HG03103 (cell line): ENCODE data around the gene SLC12A9.
"Not testable (repeated sequence)": the region's sequence is repeated elsewhere in the genome, so short reads cannot be mapped to it uniquely, and the experiment has no call there.

Source experiments
- ATAC-seq: cut with Tn5 transposase; IDR thresholded peaks from one replicate; pipeline ENCODE4 v1.9.1; 2021; ENCODE audit warnings: low read depth; ENCODE audit not compliant: unreplicated experiment

Gene SLC12A9

GRCh38 chr7:100824499-100825214 is 27.9 kb upstream of the SLC12A9 start:
- no peak for ATAC-seq

GRCh38 chr7:100825215-100825671 is 27.3 kb upstream of the SLC12A9 start:
- ATAC-seq: no peak

GRCh38 chr7:100825751-100826513 is 26.6 kb upstream of the SLC12A9 start:
- no peak for ATAC-seq

- no peak for ATAC-seq
Measured at GRCh38 chr7:100826514-100827329, 25.8 kb upstream of the SLC12A9 start.

- no peak for ATAC-seq
Measured at GRCh38 chr7:100827330-100828226, 24.9 kb upstream of the SLC12A9 start, which contains the start of gene EPHB4. Gene EPHB4, minus strand, starts transcription at chr7:100827523. Its CDS starts 493 bp downstream, at chr7:100827030.

GRCh38 chr7:100829150-100829716 is 23.3 kb upstream of the SLC12A9 start:
- no peak for ATAC-seq

- ATAC-seq: no peak
Measured at GRCh38 chr7:100830396-100830795, 22.1 kb upstream of the SLC12A9 start.

- ATAC-seq: no peak
Measured at GRCh38 chr7:100832281-100832633, 20.3 kb upstream of the SLC12A9 start.

GRCh38 chr7:100835903-100836811 is 16.4 kb upstream of the SLC12A9 start:
- ATAC-seq: no peak

- no peak for ATAC-seq
Measured at GRCh38 chr7:100836812-100837098, 15.8 kb upstream of the SLC12A9 start.

- peak; percentile 68 for ATAC-seq
Measured at GRCh38 chr7:100837099-100837836, 15.2 kb upstream of the SLC12A9 start.

GRCh38 chr7:100839361-100839760 is 13.2 kb upstream of the SLC12A9 start:
- ATAC-seq: no peak

GRCh38 chr7:100840470-100841100 is 11.9 kb upstream of the SLC12A9 start:
- no peak for ATAC-seq

GRCh38 chr7:100847360-100847759 is 5.2 kb upstream of the SLC12A9 start:
- no peak for ATAC-seq

- no peak for ATAC-seq
Measured at GRCh38 chr7:100854146-100854895, 1.8 kb downstream of the SLC12A9 start.

GRCh38 chr7:100854899-100855298 is 2.4 kb downstream of the SLC12A9 start:
- ATAC-seq: not testable (repeated sequence)

GRCh38 chr7:100855515-100855914 is 3.0 kb downstream of the SLC12A9 start:
- ATAC-seq: no peak
